GM13977 (cell line): ENCODE data around the gene DCTPP1.

Source experiments
- DNase-seq: peaks from one replicate; pipeline ENCODE4 v3.0.0; 2012; ENCODE audit warnings: low spot score
- CTCF ChIP-seq: IDR thresholded peaks from 2 replicates; pipeline ENCODE4 v1.5.1; 2012; ENCODE audit warnings: mild to moderate bottlenecking, control low read depth; ENCODE audit not compliant: insufficient read depth; ENCODE audit errors: extremely low read depth, missing control alignments
- in situ Hi-C: fragments of 300-500 bp; cut with MboI; formaldehyde crosslinking; loops from one replicate; pipeline ENCODE4 v1.12.0; 2022; ENCODE audit warnings: low sequenced_read_pairs, low pct_unique_long_range_greater_than_20kb, mixed read lengths, inconsistent platforms; ENCODE audit not compliant: unreplicated experiment

DCTPP1 gene

GRCh38 chr16:30414159-30414558 is 15.7 kb downstream of the DCTPP1 start:
- in situ Hi-C loops: loop anchor here (25.0 kb wide), 1 partner anchor 302 kb away; the partner anchor contains the start of genes GDPD3 and MAPK3

GRCh38 chr16:30413112-30413806 is 16.6 kb downstream of the DCTPP1 start:
- DNase-seq: no peak
- no peak for TF ChIP-seq CTCF
- in situ Hi-C loops: loop anchor here (25.0 kb wide), 1 partner anchor 301 kb away; the partner anchor contains the start of genes GDPD3 and MAPK3

More at GRCh38 chr16:30414159-30414558, 15.7 kb downstream of the DCTPP1 start:
- no peak for DNase-seq
- no peak for TF ChIP-seq CTCF

GRCh38 chr16:30409125-30410060 is 20.4 kb downstream of the DCTPP1 start:
- peak; percentile 92 for TF ChIP-seq CTCF
- in situ Hi-C loops: loop anchor here (25.0 kb wide), 1 partner anchor 297 kb away; the partner anchor contains the start of genes GDPD3 and MAPK3
- peak; percentile 87 for DNase-seq

- DNase-seq: peak; percentile 39
- TF ChIP-seq CTCF: no peak
- in situ Hi-C loops: loop anchor here (25.0 kb wide), 1 partner anchor 296 kb away; the partner anchor contains the start of genes GDPD3 and MAPK3
Observed at GRCh38 chr16:30407804-30408534, 21.9 kb downstream of the DCTPP1 start.

- TF ChIP-seq CTCF: no peak
- in situ Hi-C loops: loop anchor here (25.0 kb wide), 1 partner anchor 295 kb away; the partner anchor contains the start of genes GDPD3 and MAPK3
- DNase-seq: peak; percentile 96
Observed at GRCh38 chr16:30407102-30407803, 22.6 kb downstream of the DCTPP1 start, which contains the start of gene ZNF771. Gene ZNF771, plus strand, starts transcription at chr16:30407606. Its CDS starts 448 bp downstream, at chr16:30408054.
